Measurements from ENCODE around the gene C15orf39. TPM values are rescaled to one million over a fixed set of nuclear protein-coding genes. Genes with fewer than 3 reads are reported as not detected.
"Not testable (repeated sequence)": the region's sequence is repeated elsewhere in the genome, so short reads cannot be mapped to it uniquely, and the experiment has no call there.

Gene C15orf39
- total RNA-seq, 4 donors from 2014 or later = 7.8 to 25.0 (median 13.9) TPM

DNA sequence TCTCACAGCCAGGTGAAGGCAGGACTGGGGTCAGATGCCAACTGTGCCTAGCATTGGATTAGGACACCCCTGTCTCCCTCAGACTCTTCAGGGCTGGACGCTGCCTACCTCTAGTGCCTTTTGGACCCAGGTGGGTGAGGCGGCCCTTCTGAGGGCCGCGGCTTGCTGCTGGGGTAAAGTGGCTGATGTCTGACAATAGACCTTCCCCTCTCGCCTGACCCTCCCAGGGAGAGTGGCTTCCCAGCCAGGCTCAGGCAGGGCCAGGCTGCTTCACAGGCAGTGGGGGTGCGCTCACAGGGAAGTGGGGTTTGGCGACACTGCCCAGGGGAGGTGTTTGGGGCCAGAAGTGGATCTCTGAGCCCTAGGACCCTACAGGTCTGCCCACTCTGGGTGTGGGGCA, 43.3 kb upstream of the C15orf39 start:
- TF ChIP-seq, protein P1, sequence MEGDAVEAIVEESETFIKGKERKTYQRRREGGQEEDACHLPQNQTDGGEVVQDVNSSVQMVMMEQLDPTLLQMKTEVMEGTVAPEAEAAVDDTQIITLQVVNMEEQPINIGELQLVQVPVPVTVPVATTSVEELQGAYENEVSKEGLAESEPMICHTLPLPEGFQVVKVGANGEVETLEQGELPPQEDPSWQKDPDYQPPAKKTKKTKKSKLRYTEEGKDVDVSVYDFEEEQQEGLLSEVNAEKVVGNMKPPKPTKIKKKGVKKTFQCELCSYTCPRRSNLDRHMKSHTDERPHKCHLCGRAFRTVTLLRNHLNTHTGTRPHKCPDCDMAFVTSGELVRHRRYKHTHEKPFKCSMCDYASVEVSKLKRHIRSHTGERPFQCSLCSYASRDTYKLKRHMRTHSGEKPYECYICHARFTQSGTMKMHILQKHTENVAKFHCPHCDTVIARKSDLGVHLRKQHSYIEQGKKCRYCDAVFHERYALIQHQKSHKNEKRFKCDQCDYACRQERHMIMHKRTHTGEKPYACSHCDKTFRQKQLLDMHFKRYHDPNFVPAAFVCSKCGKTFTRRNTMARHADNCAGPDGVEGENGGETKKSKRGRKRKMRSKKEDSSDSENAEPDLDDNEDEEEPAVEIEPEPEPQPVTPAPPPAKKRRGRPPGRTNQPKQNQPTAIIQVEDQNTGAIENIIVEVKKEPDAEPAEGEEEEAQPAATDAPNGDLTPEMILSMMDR (IDR thresholded peaks at IDR 0.05) = no peak
- DNase-seq (ENCODE audit: low spot score) (no peak), ATAC-seq (ENCODE audit: low FRiP score) (no peak)

DNA sequence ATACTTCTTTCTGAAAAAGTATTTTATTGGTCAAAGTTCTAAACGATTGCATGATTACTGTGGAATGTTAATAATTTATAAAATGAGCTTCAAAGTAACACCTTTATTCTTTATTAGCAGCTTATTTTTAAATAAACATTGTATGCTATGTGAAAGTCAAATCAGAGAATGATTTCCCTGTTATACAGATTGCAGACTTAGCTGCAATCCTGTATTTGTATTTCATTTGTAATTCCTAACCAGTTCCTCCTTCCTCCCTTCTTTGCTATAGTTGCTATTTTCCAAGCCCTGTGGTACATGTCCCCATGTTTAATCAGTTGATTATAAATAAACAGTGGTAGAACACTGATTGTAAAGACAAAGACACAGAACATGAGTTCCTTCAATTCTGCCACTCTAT, 42.4 kb upstream of the C15orf39 start:
- TF ChIP-seq, protein P1 (IDR thresholded peaks at IDR 0.05) = no peak
- ATAC-seq (ENCODE audit: low FRiP score) (no peak), DNase-seq (ENCODE audit: low spot score) (no peak)

DNA sequence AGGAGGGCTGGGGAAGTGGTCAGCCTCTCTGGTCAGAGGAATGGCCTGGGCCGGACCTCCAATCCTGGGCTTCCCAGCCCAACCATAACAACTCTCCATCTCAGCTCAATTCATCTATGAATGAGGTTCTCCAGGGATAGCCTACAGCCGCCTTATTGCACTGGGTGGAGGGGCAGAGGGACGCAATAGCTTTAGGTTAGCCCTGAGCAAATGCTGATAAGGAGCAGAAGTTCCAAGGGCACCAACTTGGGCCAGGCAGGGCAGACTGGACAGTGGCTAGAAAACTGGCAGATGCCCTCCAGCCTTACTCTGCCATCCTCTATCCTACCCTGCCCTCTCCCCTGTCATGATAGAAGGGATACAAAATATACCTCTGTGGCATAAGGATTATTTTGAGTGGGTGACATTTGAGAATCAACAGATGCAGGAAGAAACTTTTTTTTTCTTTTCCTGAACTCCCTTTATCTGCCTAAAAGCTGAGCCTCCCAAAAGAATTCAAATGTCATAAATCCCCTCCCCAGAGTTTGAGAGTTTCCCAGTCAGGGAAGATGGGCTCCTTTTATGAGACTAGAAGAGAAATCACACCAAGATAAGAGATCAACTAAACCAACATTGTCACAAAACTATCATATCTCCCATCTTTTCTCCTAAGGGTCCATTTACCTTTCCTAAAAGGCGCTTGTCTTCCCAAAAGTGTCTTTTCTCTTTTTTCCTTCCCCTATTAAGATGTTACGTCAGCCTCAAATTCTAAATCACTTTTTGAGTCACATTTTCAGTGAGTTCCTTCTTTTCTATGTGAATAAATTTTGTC, 40.4 kb upstream of the C15orf39 start:
- DNase-seq (ENCODE audit: low spot score) (no peak), ATAC-seq (ENCODE audit: low FRiP score) (no peak)
- TF ChIP-seq, protein P1 (IDR thresholded peaks at IDR 0.05) = no peak

DNA sequence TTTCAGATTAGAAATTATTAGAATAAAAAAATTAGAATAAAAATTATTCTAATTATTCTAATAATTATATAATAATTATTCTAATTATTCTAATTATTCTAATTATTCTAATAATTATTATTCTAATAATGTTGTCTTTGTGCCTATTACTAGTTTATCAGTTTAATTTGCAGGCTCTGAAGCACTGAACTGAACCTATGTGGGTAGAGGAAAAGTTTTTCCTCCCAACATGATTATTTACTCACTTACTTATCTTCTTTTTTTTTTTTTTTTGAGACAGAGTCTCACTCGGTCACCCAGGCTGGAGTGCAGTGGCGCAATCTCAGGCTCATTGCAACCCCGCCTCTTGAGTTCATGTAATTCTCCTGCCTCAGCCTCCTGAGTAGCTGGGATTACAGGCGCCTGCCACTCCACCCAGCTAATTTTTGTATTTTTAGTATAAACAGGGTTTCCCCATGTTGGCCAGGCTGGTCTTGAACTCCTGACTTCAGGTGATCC, 39.7 kb upstream of the C15orf39 start:
- no peak for DNase-seq (ENCODE audit: low spot score)
- TF ChIP-seq, protein P1 (IDR thresholded peaks at IDR 0.05) = no peak
- ATAC-seq (ENCODE audit: low FRiP score) = no peak

DNA sequence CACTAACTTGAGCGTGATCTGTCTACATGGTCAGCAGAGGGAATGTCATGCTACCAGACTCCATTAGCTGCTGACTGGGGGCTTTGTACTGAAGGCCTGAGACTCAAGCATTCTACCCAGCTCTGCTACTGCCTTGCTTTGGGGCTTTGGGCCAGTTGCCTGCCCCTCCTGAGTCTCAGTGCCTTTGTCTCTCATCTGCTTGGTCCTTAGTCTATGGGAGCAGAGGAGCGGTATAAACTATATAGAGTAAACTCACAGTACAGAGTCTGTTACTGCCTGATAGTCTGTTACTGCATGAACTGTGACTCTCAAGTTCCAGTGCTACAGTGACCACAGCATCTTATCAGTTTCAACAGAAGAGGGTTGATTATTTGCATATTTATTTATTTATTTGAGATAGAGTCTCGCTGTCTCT, 38.5 kb upstream of the C15orf39 start:
- DNase-seq (ENCODE audit: low spot score) = no peak
- TF ChIP-seq, protein P1 (IDR thresholded peaks at IDR 0.05) = no peak
- no peak for ATAC-seq (ENCODE audit: low FRiP score)

DNA sequence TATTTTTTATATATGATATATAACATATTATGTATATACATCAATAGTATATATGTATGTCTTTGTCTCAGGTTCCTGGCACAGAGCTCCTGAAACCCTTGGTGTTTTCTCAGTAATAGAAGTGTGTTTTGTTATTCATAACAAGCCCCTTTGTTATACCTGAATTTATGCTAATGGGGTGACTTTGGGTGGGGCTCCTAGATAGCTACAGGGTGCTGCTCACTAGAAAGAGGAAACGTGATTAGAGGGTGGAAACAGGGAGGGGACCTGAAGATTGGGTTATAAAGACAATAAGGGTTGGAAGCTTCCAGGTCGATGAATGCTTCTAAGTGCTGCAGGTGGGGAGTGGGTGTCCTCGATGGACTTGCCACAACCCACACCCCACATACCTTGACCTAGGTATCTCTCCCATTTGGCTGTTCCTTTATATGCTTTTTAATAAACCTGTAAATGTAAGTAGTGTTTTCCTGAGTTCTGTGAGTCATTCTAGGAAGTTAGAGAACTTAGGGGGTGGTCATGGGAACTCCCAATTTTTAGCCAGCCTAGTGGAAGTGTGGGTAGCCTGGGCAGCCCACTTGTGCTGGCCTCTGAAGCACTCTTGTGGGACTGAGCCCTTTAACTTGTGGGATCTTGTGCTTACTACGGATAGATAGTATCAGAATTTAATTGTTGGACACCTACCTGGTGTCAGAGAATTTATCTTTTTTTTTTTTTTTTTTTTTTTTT, 36.9 kb upstream of the C15orf39 start:
- DNase-seq (ENCODE audit: low spot score) (no peak), ATAC-seq (ENCODE audit: low FRiP score) (no peak)
- TF ChIP-seq, protein P1 (IDR thresholded peaks at IDR 0.05) = no peak

DNA sequence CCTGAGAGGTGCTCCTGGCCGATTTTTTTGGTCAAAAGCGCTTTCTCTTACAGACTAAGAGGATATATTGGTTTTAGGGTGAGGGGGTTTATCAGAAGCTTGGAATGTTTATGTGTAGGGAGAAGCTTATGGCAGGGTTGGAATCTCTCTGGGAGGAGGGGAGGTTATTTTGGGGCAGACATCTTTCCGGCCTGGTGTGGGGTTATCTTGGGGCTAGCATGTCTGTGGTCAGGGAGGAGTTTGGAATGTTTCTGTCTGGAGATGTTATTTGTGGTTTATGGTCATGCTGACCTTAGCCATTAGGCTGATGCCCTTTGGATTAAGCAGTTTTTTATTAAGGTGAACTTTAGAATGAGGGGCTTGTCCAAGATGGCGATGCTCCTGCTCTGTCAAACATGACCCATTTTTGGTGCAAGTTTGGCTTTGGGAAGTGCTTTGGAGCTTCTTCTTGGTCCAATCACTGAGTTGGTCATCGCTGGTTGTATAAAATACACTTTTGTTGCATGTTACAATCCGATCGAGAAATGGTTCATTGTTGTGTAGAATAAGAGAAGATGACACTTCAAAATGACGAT, 35.1 kb upstream of the C15orf39 start:
- DNase-seq (ENCODE audit: low spot score); ATAC-seq (ENCODE audit: low FRiP score): not testable (repeated sequence)

All from omental fat pad (tissue), 4 donors.